Right ventricle myocardium superior (tissue), 1 donor: ENCODE measurements around the gene EPB41L2. TPM values are rescaled to one million over a fixed set of nuclear protein-coding genes. Genes with fewer than 3 reads are reported as not detected.
"Not testable (repeated sequence)": the region's sequence is repeated elsewhere in the genome, so short reads cannot be mapped to it uniquely, and the experiment has no call there.

ENCODE experiments used
- ATAC-seq: fragments of 200-7000 bp; cut with Tn5 transposase; one replicate; pipeline ENCODE4 v1.9.1; 2020; ENCODE audit warnings: mild to moderate bottlenecking; ENCODE audit not compliant: poor library complexity
- DNase-seq: peaks from one replicate; pipeline ENCODE4 v3.0.0-alpha.2; 2020
- intact Hi-C: fragments of 100-400 bp; cut with DNase I; formaldehyde crosslinking; loops from one replicate; pipeline ENCODE4 v1.11.2; 2022
- total RNA-seq: library from RNA; stranded (reverse); fragmentation: NEBNext Ultra II Directional; extraction: Animal tissue kit (Norgen Biotek cat#: 25700); gene quantifications from one replicate; pipeline ENCODE4 v1.2.1, GENCODE V29; 2021
- donor health status: DM: no; HTN: yes; CAD: no; lungs with severe emphysema.

The EPB41L2 gene
- total RNA-seq, 1 donor from 2014 or later: 88.8 TPM

- intact Hi-C loops: no loop called here
These were observed 48.8 kb downstream of the EPB41L2 start for GRCh38 chr6:131014080-131014776.

GRCh38 chr6:131013495-131013894, 49.5 kb downstream of the EPB41L2 start:
- DNase-seq: no peak
- ATAC-seq: peak; percentile 83
- intact Hi-C loops: no loop called here

More at GRCh38 chr6:131014080-131014776, 48.8 kb downstream of the EPB41L2 start:
- ATAC-seq (peak; percentile 92), DNase-seq (no peak)

GRCh38 chr6:131009790-131010189, 53.3 kb downstream of the EPB41L2 start:
- ATAC-seq: no peak
- intact Hi-C loops: no loop called here

GRCh38 chr6:131008965-131009364, 54.1 kb downstream of the EPB41L2 start:
- intact Hi-C loops, ATAC-seq, DNase-seq: not testable (repeated sequence)

More at GRCh38 chr6:131009790-131010189, 53.3 kb downstream of the EPB41L2 start:
- DNase-seq: no peak

- DNase-seq, ATAC-seq, intact Hi-C loops: not testable (repeated sequence)
These were observed 55.1 kb downstream of the EPB41L2 start for GRCh38 chr6:131007964-131008363.

- DNase-seq: no peak
- intact Hi-C loops: no loop called here
These were observed 55.8 kb downstream of the EPB41L2 start for GRCh38 chr6:131007286-131007685.

GRCh38 chr6:131005439-131006016, 57.5 kb downstream of the EPB41L2 start:
- ATAC-seq: no peak
- DNase-seq: no peak
- intact Hi-C loops: no loop called here

More at GRCh38 chr6:131007286-131007685, 55.8 kb downstream of the EPB41L2 start:
- no peak for ATAC-seq

- intact Hi-C loops: no loop called here
- no peak for DNase-seq
- no peak for ATAC-seq
These were observed 58.1 kb downstream of the EPB41L2 start for GRCh38 chr6:131004936-131005335.

- ATAC-seq (no peak), DNase-seq (no peak)
- intact Hi-C loops: no loop called here
These were observed 58.7 kb downstream of the EPB41L2 start for GRCh38 chr6:131004387-131004755.

GRCh38 chr6:131003488-131004386, 59.3 kb downstream of the EPB41L2 start:
- intact Hi-C loops: no loop called here
- ATAC-seq (peak; percentile 40), DNase-seq (no peak)

GRCh38 chr6:131002661-131002980, 60.4 kb downstream of the EPB41L2 start:
- DNase-seq (no peak), ATAC-seq (no peak)
- intact Hi-C loops: no loop called here

GRCh38 chr6:131001945-131002660, 60.9 kb downstream of the EPB41L2 start:
- DNase-seq (no peak), ATAC-seq (no peak)
- intact Hi-C loops: no loop called here

GRCh38 chr6:131001111-131001736, 61.8 kb downstream of the EPB41L2 start:
- DNase-seq: no peak
- ATAC-seq: peak; percentile 45
- intact Hi-C loops: no loop called here

GRCh38 chr6:131000544-131000943, 62.5 kb downstream of the EPB41L2 start:
- DNase-seq (no peak), ATAC-seq (no peak)
- intact Hi-C loops: no loop called here

GRCh38 chr6:130997061-130997753, 65.8 kb downstream of the EPB41L2 start:
- DNase-seq (no peak), ATAC-seq (no peak)
- intact Hi-C loops: no loop called here

GRCh38 chr6:130996635-130997034, 66.4 kb downstream of the EPB41L2 start:
- no peak for DNase-seq
- ATAC-seq: no peak
- intact Hi-C loops: no loop called here

GRCh38 chr6:130995783-130996447, 67.1 kb downstream of the EPB41L2 start:
- intact Hi-C loops: no loop called here
- ATAC-seq (no peak), DNase-seq (no peak)
